HepG2 (cell line): ENCODE measurements around the gene EI24. TPM values are rescaled to one million over a fixed set of nuclear protein-coding genes. Genes with fewer than 3 reads are reported as not detected.
A peak's percentile ranks its signal among the peaks of the same experiment; 100 is the strongest.

ENCODE experiments used
- AFF4 ChIP-seq: sonication (generic); formaldehyde crosslinking; IDR thresholded peaks from 2 replicates; pipeline ENCODE4 v1.4.0; 2020; ENCODE audit warnings: missing genetic modification reagents
- DMTF1 ChIP-seq: sonication (generic); formaldehyde crosslinking; IDR thresholded peaks from 2 replicates; pipeline ENCODE4 v1.4.0; 2020; ENCODE audit warnings: mild to moderate bottlenecking, missing genetic modification reagents
- GLMP ChIP-seq: sonication (generic); formaldehyde crosslinking; IDR thresholded peaks from 2 replicates; pipeline ENCODE4 v1.9.0; 2021; ENCODE audit warnings: missing genetic modification reagents, mild to moderate bottlenecking, borderline replicate concordance
- HOXA3 ChIP-seq: sonication (generic); formaldehyde crosslinking; IDR thresholded peaks from 2 replicates; pipeline ENCODE4 v1.5.0; 2020; ENCODE audit warnings: missing genetic modification reagents
- IKZF1 ChIP-seq: fragments of 450-650 bp; IDR thresholded peaks from 2 replicates; pipeline ENCODE4 v1.7.1; 2016
- MEF2D ChIP-seq: sonication (generic); formaldehyde crosslinking; IDR thresholded peaks from 2 replicates; pipeline ENCODE4 v1.5.1; 2020; ENCODE audit warnings: mild to moderate bottlenecking, missing genetic modification reagents
- PHF21A ChIP-seq: sonication (generic); formaldehyde crosslinking; IDR thresholded peaks from 2 replicates; pipeline ENCODE4 v1.5.0; 2020; ENCODE audit warnings: mild to moderate bottlenecking, missing genetic modification reagents
- TBX3 ChIP-seq: fragments of 450-650 bp; IDR thresholded peaks from 2 replicates; pipeline ENCODE4 v1.6.1; 2017; ENCODE audit warnings: antibody characterized with exemption, mild to moderate bottlenecking, inconsistent platforms, borderline replicate concordance
- U2AF1 ChIP-seq: fragments of 200-400 bp; formaldehyde crosslinking; optimal IDR thresholded peaks from 2 replicates; pipeline ENCODE3; 2017; ENCODE audit warnings: mild to moderate bottlenecking, low read depth, low read length
- ZFP36L2 ChIP-seq: sonication (generic); formaldehyde crosslinking; IDR thresholded peaks from 2 replicates; pipeline ENCODE4 v1.4.0; 2020; ENCODE audit warnings: missing genetic modification reagents
- ZKSCAN5 ChIP-seq: sonication (generic); formaldehyde crosslinking; IDR thresholded peaks from 2 replicates; pipeline ENCODE4 v1.5.1; 2020; ENCODE audit warnings: mild to moderate bottlenecking, missing genetic modification reagents
- ZNF362 ChIP-seq: sonication (generic); formaldehyde crosslinking; IDR thresholded peaks from 2 replicates; pipeline ENCODE4 v1.4.0; 2020; ENCODE audit warnings: missing genetic modification reagents, mild to moderate bottlenecking, borderline replicate concordance
- ZNF580 ChIP-seq: IDR thresholded peaks from 2 replicates; pipeline ENCODE4 v1.6.1; 2016; ENCODE audit warnings: low read depth, borderline replicate concordance
- ZNF652 ChIP-seq: IDR thresholded peaks from 2 replicates; pipeline ENCODE4 v1.6.1; 2016; ENCODE audit warnings: low read depth, borderline replicate concordance
- ZNF710 ChIP-seq: sonication (generic); formaldehyde crosslinking; IDR thresholded peaks from 2 replicates; pipeline ENCODE4 v1.5.0; 2020; ENCODE audit warnings: mild to moderate bottlenecking, missing genetic modification reagents, borderline replicate concordance
- ZNF720 ChIP-seq: sonication (generic); formaldehyde crosslinking; IDR thresholded peaks from 2 replicates; pipeline ENCODE4 v1.4.0; 2020; ENCODE audit warnings: missing genetic modification reagents
- ZSCAN31 ChIP-seq: sonication (generic); formaldehyde crosslinking; IDR thresholded peaks from 2 replicates; pipeline ENCODE4 v1.5.0; 2020; ENCODE audit warnings: low read depth, mild to moderate bottlenecking, missing genetic modification reagents
- polyA plus RNA-seq, 8 experiments: library from polyadenylated mRNA; depleted of rRNA in 3 of 8; stranded (reverse) in 7 of 8; unstranded in 1 of 8; fragments of >200 nt; fragmentation: Illumina TruSeq in 4 of 8; extraction: Trizol in 4 of 8; gene quantifications; 2 replicates each; pipeline versions ENCODE4 v1.2.1 to v1.2.3, GENCODE V29; 2011 to 2016; ENCODE audit warnings: low read depth in 4 of 8, missing spikeins in 1 of 8, mixed read lengths in 1 of 8; ENCODE audit not compliant: insufficient read depth in 1 of 8
- total RNA-seq, 5 experiments: library from RNA; depleted of rRNA; stranded (reverse); fragments of >200 nt; fragmentation: Illumina TruSeq; extraction: Trizol; gene quantifications; 2 replicates each; pipeline ENCODE4 v1.2.3, GENCODE V29; 2016; ENCODE audit warnings: low read depth in 1 of 5

Gene EI24
- total and polyA plus RNA-seq, 2 of the 13 experiments (the other 11 are each of a cell fraction or from before 2014, with no cell fraction given): 84.7 to 126 TPM

GRCh38 chr11:125592305-125593113 is 23.2 kb downstream of the EI24 start, which contains the start of gene STT3A (continued):
- TF ChIP-seq ZNF710 (no peak), ZNF362 (no peak), DMTF1 (CRISPR knock-in tag) (no peak), MEF2D (0 out of 2 replicates have a peak, but pooled peaks have one; percentile 26), ZSCAN31 (CRISPR knock-in tag) (peak; percentile 38; the same call in 1 of the 2 replicates), TBX3 (peak; percentile 70; the same call in 1 of the 2 replicates), ZKSCAN5 (CRISPR knock-in tag) (0 out of 2 replicates have a peak, but pooled peaks have one; percentile 54), PHF21A (CRISPR knock-in tag) (no peak; the same call in 1 of the 2 replicates), U2AF1 (peak; percentile 59), ZFP36L2 (CRISPR knock-in tag) (no peak), AFF4 (CRISPR knock-in tag) (no peak; the same call in 1 of the 2 replicates), ZNF580 (no peak), GLMP (no peak), ZNF720 (CRISPR knock-in tag) (no peak), IKZF1 (no peak), ZNF652 (CRISPR knock-in tag) (no peak), HOXA3 (CRISPR knock-in tag) (peak; percentile 90)
